Lung (tissue), 12 donors: Measurements from ENCODE around the gene UNC13A. TPM values are rescaled to one million over a fixed set of nuclear protein-coding genes. Genes with fewer than 3 reads are reported as not detected.

ENCODE experiments used
- ATAC-seq: fragments of 200-7000 bp; cut with Tn5 transposase; one replicate; pipeline ENCODE4 v1.9.1; 2020; ENCODE audit warnings: moderate number of reproducible peaks; ENCODE audit not compliant: insufficient read depth, low FRiP score
- DNase-seq, 3 donors: peaks; one replicate each; pipeline ENCODE4 v3.0.0-alpha.2; 2013 to 2017
- H3K27ac ChIP-seq, 2 donors: one replicate each; pipeline ENCODE4 v1.5.1; 2013; ENCODE audit warnings: mild to moderate bottlenecking in 2 of 2, moderate library complexity in 2 of 2, control low read depth in 1 of 2, inconsistent platforms in 1 of 2, low read depth in 1 of 2, low read length in 1 of 2
- H3K27me3 ChIP-seq, 3 donors: one replicate each; pipeline ENCODE4 v1.5.1; 2013; ENCODE audit warnings: low read length in 2 of 3; ENCODE audit not compliant: control insufficient read depth in 3 of 3, insufficient read depth in 3 of 3
- H3K36me3 ChIP-seq, 4 donors: one replicate each; pipeline ENCODE4 v1.5.1; 2013; ENCODE audit warnings: low read length in 4 of 4, mild to moderate bottlenecking in 1 of 4, moderate library complexity in 1 of 4; ENCODE audit not compliant: control insufficient read depth in 4 of 4, insufficient read depth in 4 of 4
- H3K4me1 ChIP-seq, 5 donors: one replicate each; pipeline ENCODE4 v1.5.1; 2013; ENCODE audit warnings: low read length in 5 of 5, mild to moderate bottlenecking in 2 of 5, moderate library complexity in 1 of 5; ENCODE audit not compliant: control insufficient read depth in 5 of 5, insufficient read depth in 5 of 5
- H3K4me3 ChIP-seq: one replicate; pipeline ENCODE4 v1.5.1; 2013; ENCODE audit warnings: mild to moderate bottlenecking, control low read depth, moderate library complexity
- H3K9ac ChIP-seq, 2 donors: one replicate each; pipeline ENCODE4 v1.5.1; 2013; ENCODE audit warnings: low read length in 2 of 2, control low read depth in 1 of 2; ENCODE audit not compliant: insufficient read depth in 1 of 2
- H3K9me3 ChIP-seq, 4 donors: one replicate each; pipeline ENCODE4 v1.5.1; 2013; ENCODE audit warnings: low read length in 3 of 4, mild to moderate bottlenecking in 1 of 4, moderate library complexity in 1 of 4; ENCODE audit not compliant: control insufficient read depth in 4 of 4, insufficient read depth in 3 of 4
- CTCF ChIP-seq: IDR thresholded peaks from 2 replicates; pipeline ENCODE4 v1.5.1; 2012; ENCODE audit warnings: mild to moderate bottlenecking; ENCODE audit errors: control extremely low read depth, extremely low read depth
- WGBS, 2 donors: extraction: QIAGEN DNeasy Blood & Tissue Kit; methylation state at CpG; one replicate each; pipeline ENCODE4 v1.1.7; 2013; 5-methylcytosine and 5-hydroxymethylcytosine counted together
- polyA plus RNA-seq, 2 donors: library from polyadenylated mRNA; stranded (reverse); fragments of 200-250 nt; gene quantifications; one replicate each; pipeline ENCODE4 v1.2.1, GENCODE V29; 2013
- total RNA-seq, 2 donors: library from RNA; depleted of rRNA in 1 of 2; stranded (reverse); fragments of >200 nt in 1 of 2; gene quantifications; one replicate each; pipeline ENCODE4 v1.2.1, GENCODE V29; 2014 to 2021
- donor health status: control.
- donor health status: control.
- donor health status: Bipolar disorder and iron deficiency.
- donor health status: healthy.
- donor health status: DM: yes; HTN: yes; CAD: no.

Gene UNC13A
- total and polyA plus RNA-seq, 4 donors, result 0.14 to 0.31 (median 0.27) TPM

- 50 to 52% methylated on average over 25 of the region's 25 CpGs for WGBS, 2 donors
- H3K9ac ChIP-seq, result no peak overlapping the region
Observed at GRCh38 chr19:17681505-17682125, 6.5 kb downstream of the UNC13A start.

GRCh38 chr19:17680230-17680722 lies 7.9 kb downstream of the UNC13A start:
- WGBS, 2 donors, result 3 to 5% methylated on average over 36 to 38 of the region's 38 CpGs
- peak in 2 of 3 donors; percentile 21 to 69 for DNase-seq
- Histone ChIP-seq H3K27ac (no peak overlapping the region), H3K27me3 (peaks cover 0 to 24% (median 6%) of the 10 kb centered on the region in 3 donors), H3K36me3 (no peaks in the 10 kb centered on the region), H3K9me3 (no peaks in the 10 kb centered on the region), H3K4me1 (peaks cover 0 to 6% (median 0%) of the 10 kb centered on the region in 5 donors), H3K9ac (no peak overlapping the region), H3K4me3 (no peak overlapping the region)
- no peak for TF ChIP-seq CTCF
- ATAC-seq, result peak; percentile 58

More at GRCh38 chr19:17681505-17682125, 6.5 kb downstream of the UNC13A start:
- DNase-seq (peak; percentile 41 to 52 (median 46)), ATAC-seq (no peak)
- no peak for TF ChIP-seq CTCF
- Histone ChIP-seq H3K9me3 (peaks cover 0 to 4% (median 0%) of the 10 kb centered on the region in 4 donors), H3K4me1 (peaks cover 0 to 12% (median 0%) of the 10 kb centered on the region in 5 donors), H3K4me3 (no peak overlapping the region), H3K36me3 (no peaks in the 10 kb centered on the region), H3K27ac (no peak overlapping the region), H3K27me3 (peaks cover 0 to 32% (median 9%) of the 10 kb centered on the region in 3 donors)

GRCh38 chr19:17679526-17680229 lies 8.5 kb downstream of the UNC13A start:
- Histone ChIP-seq H3K36me3 (no peaks in the 10 kb centered on the region), H3K27ac (peak overlapping the region in 1 of 2 donors; percentile 27), H3K9ac (no peak overlapping the region), H3K9me3 (no peaks in the 10 kb centered on the region), H3K27me3 (peaks cover 0 to 18% (median 6%) of the 10 kb centered on the region in 3 donors), H3K4me1 (peaks cover 0 to 6% (median 0%) of the 10 kb centered on the region in 5 donors), H3K4me3 (no peak overlapping the region)
- 9 to 10% methylated on average over 14 of the region's 14 CpGs for WGBS, 2 donors
- DNase-seq, result no peak
- no peak for TF ChIP-seq CTCF
- no peak for ATAC-seq
